ENCODE results near the gene CCDC83.

- TF ChIP-seq MAFK (IDR thresholded peaks at IDR 0.05; ENCODE audit: low read length) (no peak), CTCF (IDR thresholded peaks at IDR 0.05 in 2 of 3, conservative IDR thresholded peaks at IDR 0.05 in 1 of 3; ENCODE audit: insufficient read depth in 2 of 3, low read depth in 1 of 3, low read length in 3 of 3) (no peak), GATAD2A (IDR thresholded peaks at IDR 0.05) (no peak), POLR2AphosphoS5 (IDR thresholded peaks at IDR 0.05; ENCODE audit: control insufficient read depth, insufficient read depth, low read depth, low read length) (no peak), FOXA1 (IDR thresholded peaks at IDR 0.05; ENCODE audit: borderline replicate concordance) (no peak), EZH2 (IDR thresholded peaks at IDR 0.05; ENCODE audit: borderline replicate concordance, low read depth, low read length) (no peak), ZNF121 (CRISPR knock-in tag; conservative IDR thresholded peaks at IDR 0.05) (no peak), ZNF174 (CRISPR knock-in tag; IDR thresholded peaks at IDR 0.05) (no peak), FOXA3 (CRISPR knock-in tag; conservative IDR thresholded peaks at IDR 0.05 in 1 of 2, IDR thresholded peaks at IDR 0.05 in 1 of 2) (no peak), PBX2 (CRISPR knock-in tag; IDR thresholded peaks at IDR 0.05; ENCODE audit: low read depth) (no peak), PBX2 (tag; conservative IDR thresholded peaks at IDR 0.05; ENCODE audit: low read depth) (no peak), EP300 (IDR thresholded peaks at IDR 0.05; ENCODE audit: low read length) (no peak), E2F8 (IDR thresholded peaks at IDR 0.05; ENCODE audit: low read depth, partially characterized antibody) (no peak)
- TF ChIP-seq, protein P1, sequence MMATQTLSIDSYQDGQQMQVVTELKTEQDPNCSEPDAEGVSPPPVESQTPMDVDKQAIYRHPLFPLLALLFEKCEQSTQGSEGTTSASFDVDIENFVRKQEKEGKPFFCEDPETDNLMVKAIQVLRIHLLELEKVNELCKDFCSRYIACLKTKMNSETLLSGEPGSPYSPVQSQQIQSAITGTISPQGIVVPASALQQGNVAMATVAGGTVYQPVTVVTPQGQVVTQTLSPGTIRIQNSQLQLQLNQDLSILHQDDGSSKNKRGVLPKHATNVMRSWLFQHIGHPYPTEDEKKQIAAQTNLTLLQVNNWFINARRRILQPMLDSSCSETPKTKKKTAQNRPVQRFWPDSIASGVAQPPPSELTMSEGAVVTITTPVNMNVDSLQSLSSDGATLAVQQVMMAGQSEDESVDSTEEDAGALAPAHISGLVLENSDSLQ (IDR thresholded peaks at IDR 0.05), result no peak
Observed at GRCh38 chr11:85951428-85952107, 96.4 kb downstream of the CCDC83 start.

All from K562 (cell line).